ENCODE data around the gene GTF2F2.
A peak's percentile ranks its signal among the peaks of the same experiment; 100 is the strongest.
"Not testable (repeated sequence)": the region's sequence is repeated elsewhere in the genome, so short reads cannot be mapped to it uniquely, and the experiment has no call there.

GTF2F2 gene

GRCh38 chr13:45257638-45258333, 137.5 kb downstream of the GTF2F2 start:
- no peak for DNase-seq

- no peak for DNase-seq
Measured at GRCh38 chr13:45258334-45258675, 138.0 kb downstream of the GTF2F2 start.

GRCh38 chr13:45267215-45267614, 146.9 kb downstream of the GTF2F2 start:
- DNase-seq, result no peak

- DNase-seq, result no peak
Measured at GRCh38 chr13:45269204-45269603, 148.9 kb downstream of the GTF2F2 start.

DNA sequence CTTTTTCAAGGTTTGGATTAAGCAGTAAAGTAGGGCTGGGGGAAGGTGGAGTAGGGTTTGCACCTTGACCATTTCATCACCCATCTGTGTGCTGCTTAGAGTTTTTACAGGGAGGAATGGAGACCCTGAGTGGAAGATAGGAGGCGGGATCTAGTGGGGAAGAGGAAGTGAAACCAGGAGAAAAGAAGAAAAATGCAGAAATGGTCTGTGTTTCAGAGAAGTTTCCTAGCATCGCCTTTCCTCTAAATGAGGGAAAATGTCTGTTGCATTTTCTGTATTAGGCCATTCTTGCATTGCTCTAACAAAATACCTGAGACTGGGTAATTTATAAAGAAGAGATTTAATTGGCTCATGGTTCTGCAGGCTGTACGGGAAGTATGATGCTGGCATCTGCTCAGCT, 156.6 kb downstream of the GTF2F2 start:
- DNase-seq, result no peak

DNA sequence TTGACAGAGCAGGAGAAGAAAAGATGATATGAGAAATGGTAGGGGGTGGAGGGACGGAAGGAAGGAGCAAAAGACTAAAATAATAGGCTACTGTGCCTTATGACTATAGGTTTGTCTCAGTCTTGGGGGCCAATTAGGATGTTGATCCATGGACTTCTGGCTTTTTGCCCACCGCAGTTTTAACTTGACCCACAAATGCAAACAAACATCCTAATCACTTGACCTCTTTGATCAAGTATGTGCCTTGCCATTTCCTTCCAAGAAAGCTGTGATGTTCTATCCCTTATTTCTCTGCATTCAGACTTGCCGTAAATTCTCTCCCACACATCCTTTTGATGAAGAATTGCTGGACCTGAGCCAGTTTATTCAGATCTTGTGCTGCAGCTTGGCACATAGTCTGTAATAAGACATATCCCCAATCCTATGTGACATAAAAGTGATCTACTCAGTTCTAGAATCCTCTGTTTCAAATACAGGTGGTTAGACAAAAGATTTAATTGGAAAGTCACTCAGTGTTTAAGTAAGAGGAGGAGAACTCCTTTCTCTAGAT, 157.9 kb downstream of the GTF2F2 start:
- DNase-seq, result no peak

DNA sequence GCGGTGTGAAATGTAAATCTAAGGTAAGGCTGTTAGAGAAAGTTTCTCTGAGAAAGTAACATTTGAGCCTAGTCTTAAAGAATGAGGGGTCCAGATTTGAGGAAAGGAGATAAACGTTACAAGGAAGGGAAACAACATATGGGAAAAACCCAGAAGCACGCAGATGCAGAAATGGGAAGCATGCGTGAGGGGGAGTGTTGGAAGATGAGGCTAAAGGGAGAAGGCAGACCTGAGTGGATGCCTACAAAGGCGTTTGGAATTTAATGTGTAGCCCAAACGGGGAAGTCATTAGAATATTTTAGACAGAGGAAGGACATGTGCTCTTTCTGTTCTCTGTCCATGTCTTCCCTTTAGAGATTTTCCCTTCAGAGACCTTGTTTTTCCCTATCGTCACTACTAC, 159.7 kb downstream of the GTF2F2 start:
- no peak for DNase-seq

DNA sequence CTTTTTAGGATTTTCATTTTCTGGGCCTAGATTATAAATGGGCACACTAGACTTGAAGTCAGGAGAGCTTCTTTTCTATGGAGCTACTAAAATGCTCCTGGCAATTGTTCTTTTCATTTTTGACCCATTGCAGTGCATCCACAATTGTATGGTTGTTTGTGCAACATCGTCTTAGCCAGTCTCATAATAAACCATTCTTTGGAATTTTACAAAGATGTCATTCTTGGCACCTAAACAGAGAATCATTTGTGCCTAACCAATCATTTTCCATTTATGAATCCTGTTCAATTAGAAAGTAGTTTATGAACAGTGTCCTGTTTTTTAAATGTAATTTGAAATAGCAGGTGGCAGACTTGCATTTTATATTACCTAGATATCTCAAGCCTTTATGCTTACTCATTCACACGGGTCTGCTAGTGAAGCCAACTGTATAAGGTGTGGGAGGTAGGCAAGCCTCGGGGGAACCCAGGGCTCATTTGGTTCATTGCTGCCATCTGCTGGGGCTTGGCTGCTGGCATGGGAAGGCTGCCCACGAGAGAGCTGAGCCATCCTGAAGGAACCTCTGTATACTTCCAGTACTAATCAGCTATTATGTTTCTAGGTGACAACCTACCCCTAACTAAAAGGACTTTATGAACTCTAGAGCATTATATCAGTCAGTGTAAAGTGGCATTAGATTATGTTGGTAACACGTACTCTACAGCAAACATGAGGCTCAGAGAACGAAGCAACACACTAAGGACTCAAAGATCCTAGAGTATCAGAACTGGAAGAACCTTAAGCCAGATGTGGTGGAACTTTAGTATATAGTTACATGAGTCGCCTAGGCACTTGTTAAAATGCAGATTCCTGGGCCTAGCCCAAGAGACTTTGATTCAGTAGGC, 160.7 kb downstream of the GTF2F2 start:
- peak in 3 of 4 experiments; percentile 7 to 32 (median 15) for DNase-seq

DNA sequence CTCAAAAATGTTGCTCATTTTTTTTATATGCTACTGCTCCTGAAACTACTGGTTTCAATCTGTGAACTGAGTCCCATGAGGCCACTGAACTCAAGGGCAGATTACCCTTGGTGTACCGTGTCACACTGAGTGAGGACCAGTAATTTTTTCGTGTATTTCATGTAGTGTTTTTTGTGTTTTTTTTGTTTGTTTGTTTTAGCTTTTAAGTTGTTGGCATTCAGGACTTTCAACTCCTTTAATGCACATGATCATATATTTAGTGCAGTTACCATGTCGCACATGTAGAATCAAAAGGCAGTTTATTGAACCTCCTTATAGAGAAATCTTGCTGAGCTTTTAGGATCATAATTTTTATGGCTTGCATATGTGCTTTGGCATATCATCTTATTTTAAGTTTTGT, 162.7 kb downstream of the GTF2F2 start:
- no peak for DNase-seq

- no peak for DNase-seq
Measured at GRCh38 chr13:45289936-45290563, 169.7 kb downstream of the GTF2F2 start.

- DNase-seq, result no peak
Measured at GRCh38 chr13:45292176-45292575, 171.9 kb downstream of the GTF2F2 start.

GRCh38 chr13:45295536-45295935, 175.2 kb downstream of the GTF2F2 start:
- DNase-seq, result no peak

GRCh38 chr13:45296259-45296658, 175.9 kb downstream of the GTF2F2 start:
- DNase-seq, result no peak

DNA sequence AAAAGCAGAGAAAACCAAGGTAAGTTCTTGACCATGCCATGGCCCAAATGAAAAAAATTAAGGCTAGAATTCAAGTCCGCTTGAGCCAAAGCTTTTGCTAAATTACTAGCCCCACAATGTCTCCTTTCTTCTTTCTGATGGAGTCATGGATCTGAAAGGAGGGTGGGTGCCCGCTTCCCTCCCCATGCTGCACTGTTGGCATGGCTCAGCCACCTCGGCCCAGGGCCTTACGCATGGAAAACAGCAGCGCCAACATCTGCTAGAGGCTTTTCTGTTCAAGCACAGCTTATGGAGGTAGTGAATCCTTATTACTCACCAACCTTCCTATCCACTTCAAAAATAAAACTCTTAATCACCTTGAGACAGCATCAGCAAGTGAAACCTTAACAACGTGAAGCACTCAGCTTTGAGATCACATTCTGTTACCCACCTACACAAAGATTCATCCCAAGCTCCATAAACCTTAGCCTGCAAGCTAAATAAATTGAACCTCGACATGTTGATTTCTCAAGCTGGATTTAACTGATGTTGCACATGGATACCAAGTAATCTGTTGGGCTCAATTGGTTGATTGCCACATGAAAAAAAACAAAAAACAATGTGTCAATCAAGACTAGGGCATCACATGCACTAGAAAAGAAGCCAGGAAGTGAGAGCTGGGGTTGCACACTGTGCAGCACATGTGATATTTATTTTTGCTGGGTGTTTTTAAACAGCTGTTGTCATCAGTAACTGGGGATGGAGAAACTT, 177.3 kb downstream of the GTF2F2 start:
- peak in 1 of 4 experiments; percentile 2 for DNase-seq

GRCh38 chr13:45298206-45298505, 177.8 kb downstream of the GTF2F2 start:
- no peak for DNase-seq

DNA sequence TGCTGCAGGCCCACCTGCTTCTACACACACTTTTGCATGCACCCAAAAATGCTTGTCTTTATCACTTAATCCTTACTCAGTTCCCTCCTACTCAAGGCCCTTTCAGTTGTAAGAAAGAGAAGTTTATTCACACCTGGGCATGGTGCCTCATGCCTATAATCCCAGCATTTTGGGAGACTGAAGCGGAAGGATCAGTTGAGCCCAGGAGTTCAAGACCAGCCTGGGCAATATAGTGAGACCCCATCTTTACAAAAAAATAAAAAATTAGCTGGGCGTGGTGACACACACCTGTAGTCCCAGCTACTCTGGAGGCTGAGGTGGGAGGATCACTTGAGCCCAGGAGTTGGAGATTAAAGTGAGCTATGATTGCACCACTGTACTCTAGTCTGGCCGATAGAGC, 178.2 kb downstream of the GTF2F2 start:
- DNase-seq, result not testable (repeated sequence)

DNA sequence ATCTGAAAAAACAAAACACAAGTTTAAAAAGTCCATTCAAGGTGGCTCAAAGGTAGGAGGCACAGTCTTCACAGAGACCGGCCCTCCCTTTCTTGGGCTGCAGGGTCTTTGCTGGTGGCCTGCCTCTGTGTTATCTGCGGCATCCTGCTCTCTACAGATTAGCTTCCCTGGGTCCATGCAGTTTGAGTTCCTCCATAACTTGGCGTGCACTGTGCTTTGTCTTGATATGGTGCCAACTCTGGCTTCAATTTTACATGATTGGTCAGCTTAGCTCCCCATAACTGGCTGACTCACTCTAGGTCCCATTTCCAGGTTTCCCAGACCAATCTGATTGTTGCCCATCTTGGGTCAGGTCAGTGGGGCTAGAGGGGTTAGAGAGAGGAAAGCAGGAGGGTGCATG, 178.9 kb downstream of the GTF2F2 start:
- no peak for DNase-seq

GRCh38 chr13:45300190-45300985, 180.1 kb downstream of the GTF2F2 start:
- DNase-seq, result no peak

GRCh38 chr13:45301263-45301662, 181.0 kb downstream of the GTF2F2 start:
- no peak for DNase-seq

- DNase-seq, result no peak
Measured at GRCh38 chr13:45302507-45302906, 182.2 kb downstream of the GTF2F2 start.

DNA sequence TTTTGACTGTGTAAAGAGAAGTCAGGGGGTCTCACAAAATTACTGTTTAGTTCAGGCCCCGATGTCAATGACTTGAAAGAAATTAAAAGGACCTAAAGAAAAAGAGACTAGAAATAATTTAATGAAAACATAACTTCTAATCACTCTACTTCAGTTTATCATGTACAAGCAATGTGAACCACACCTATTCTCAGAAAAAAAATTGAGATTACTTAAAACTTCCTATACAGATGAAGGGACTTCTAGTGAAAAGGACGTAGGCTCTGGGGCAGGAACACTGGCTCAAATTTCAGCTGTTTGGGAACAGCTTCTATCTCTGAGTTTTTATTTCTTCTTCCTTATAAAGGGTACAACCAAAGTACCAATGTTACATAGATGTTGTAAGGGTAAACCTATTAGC, 182.7 kb downstream of the GTF2F2 start:
- no peak for DNase-seq

DNA sequence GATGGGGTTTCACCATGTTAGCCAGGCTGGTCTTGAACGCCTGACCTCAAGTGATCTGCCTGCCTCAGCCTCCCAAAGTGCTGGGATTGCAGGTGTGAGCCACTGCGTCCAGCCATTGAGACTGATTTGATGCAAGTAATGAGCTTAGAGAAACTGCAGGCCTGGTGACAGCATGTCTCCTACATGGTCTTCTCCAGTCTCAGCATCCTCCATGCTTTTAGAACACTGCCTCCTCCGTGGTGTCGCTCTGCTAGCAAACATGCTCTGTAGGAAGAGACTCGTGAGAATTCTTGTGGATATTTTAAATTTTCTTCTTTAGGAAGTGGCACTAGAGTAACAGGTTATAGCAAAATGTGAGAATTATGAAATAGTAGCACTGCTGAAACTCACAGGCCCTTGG, 183.6 kb downstream of the GTF2F2 start:
- no peak for DNase-seq

Data from activated CD4-positive, CD25-positive, alpha-beta regulatory T cell (primary cell).